Hepatocyte (in vitro differentiated cells): ENCODE data around the gene MYL2. TPM values are rescaled to one million over a fixed set of nuclear protein-coding genes. Genes with fewer than 3 reads are reported as not detected.

Source experiments
- DNase-seq: peaks from one replicate; pipeline ENCODE4 v3.0.0-alpha.2; 2016; ENCODE audit warnings: low spot score
- H2AFZ ChIP-seq: fragments of 200-600 bp; sonication (generic); 2 replicates; pipeline ENCODE4 v1.6.0; 2016; ENCODE audit warnings: antibody characterized with exemption, mild to moderate bottlenecking
- H3K27ac ChIP-seq: fragments of 200-600 bp; sonication (generic); 2 replicates; pipeline ENCODE4 v1.5.1; 2016; ENCODE audit warnings: mild to moderate bottlenecking
- H3K27me3 ChIP-seq: fragments of 200-600 bp; sonication (generic); 2 replicates; pipeline ENCODE4 v1.6.1; 2016
- H3K36me3 ChIP-seq: fragments of 200-600 bp; sonication (generic); replicated peaks from 2 replicates; pipeline ENCODE4 v1.5.1; 2016; ENCODE audit warnings: low read depth; ENCODE audit not compliant: insufficient read depth
- H3K4me1 ChIP-seq: fragments of 200-600 bp; sonication (generic); 2 replicates; pipeline ENCODE4 v1.5.1; 2016; ENCODE audit warnings: mild to moderate bottlenecking, moderate library complexity; ENCODE audit not compliant: insufficient read depth
- H3K4me2 ChIP-seq: fragments of 200-600 bp; sonication (generic); 2 replicates; pipeline ENCODE4 v1.6.0; 2016
- H3K4me3 ChIP-seq: fragments of 200-600 bp; sonication (generic); 2 replicates; pipeline ENCODE4 v1.5.1; 2016; ENCODE audit warnings: mild to moderate bottlenecking
- H3K79me2 ChIP-seq: fragments of 200-600 bp; sonication (generic); 2 replicates; pipeline ENCODE4 v1.6.0; 2017; ENCODE audit warnings: mild to moderate bottlenecking
- H3K9me2 ChIP-seq: fragments of 200-600 bp; sonication (generic); replicated peaks from 2 replicates; pipeline ENCODE4 v1.6.0; 2017; ENCODE audit warnings: mild to moderate bottlenecking; ENCODE audit not compliant: insufficient read depth
- H3K9me3 ChIP-seq: fragments of 200-600 bp; sonication (generic); 2 replicates; pipeline ENCODE4 v1.5.1; 2016; ENCODE audit warnings: low read depth, mild to moderate bottlenecking
- H4K20me1 ChIP-seq: fragments of 200-600 bp; sonication (generic); 2 replicates; pipeline ENCODE4 v1.6.0; 2016; ENCODE audit warnings: mild to moderate bottlenecking; ENCODE audit not compliant: insufficient read depth, poor library complexity, severe bottlenecking
- EZH2 ChIP-seq: fragments of 200-600 bp; sonication (generic); IDR thresholded peaks from 2 replicates; pipeline ENCODE4 v1.6.1; 2016; ENCODE audit warnings: antibody characterized with exemption, mild to moderate bottlenecking, borderline replicate concordance
- EZH2phosphoT487 ChIP-seq: fragments of 200-600 bp; sonication (generic); IDR thresholded peaks from one replicate; pipeline ENCODE4 v1.6.1; 2018; ENCODE audit warnings: antibody characterized with exemption, mild to moderate bottlenecking, low read depth, moderate library complexity; ENCODE audit not compliant: unreplicated experiment, severe bottlenecking
- WGBS: methylation state at CpG from one replicate; pipeline ENCODE4 v1.1.6; 2016; ENCODE audit warnings: low lambda C conversion rate; ENCODE audit errors: missing lambda C conversion rate; 5-methylcytosine and 5-hydroxymethylcytosine counted together
- polyA plus RNA-seq: library from polyadenylated mRNA; unstranded; fragments of >200 nt; fragmentation: Nextera tagmentation; extraction: Ambion mirVana; gene quantifications from 2 replicates; pipeline ENCODE4 v1.2.1, GENCODE V29; 2016
- total RNA-seq: library from RNA; depleted of rRNA; stranded (reverse); fragments of >200 nt; gene quantifications from 2 replicates; pipeline ENCODE4 v1.2.3, GENCODE V29; 2014
- TF ChIP-seq, protein P1 (sequence below): fragments of 200-600 bp; sonication (generic); IDR thresholded peaks from 2 replicates; pipeline ENCODE4 v1.5.1; 2016; ENCODE audit warnings: antibody characterized with exemption, mild to moderate bottlenecking; ENCODE audit not compliant: poor library complexity

MYL2 gene
- total and polyA plus RNA-seq, 2 experiments from 2014 or later = not detected

DNA sequence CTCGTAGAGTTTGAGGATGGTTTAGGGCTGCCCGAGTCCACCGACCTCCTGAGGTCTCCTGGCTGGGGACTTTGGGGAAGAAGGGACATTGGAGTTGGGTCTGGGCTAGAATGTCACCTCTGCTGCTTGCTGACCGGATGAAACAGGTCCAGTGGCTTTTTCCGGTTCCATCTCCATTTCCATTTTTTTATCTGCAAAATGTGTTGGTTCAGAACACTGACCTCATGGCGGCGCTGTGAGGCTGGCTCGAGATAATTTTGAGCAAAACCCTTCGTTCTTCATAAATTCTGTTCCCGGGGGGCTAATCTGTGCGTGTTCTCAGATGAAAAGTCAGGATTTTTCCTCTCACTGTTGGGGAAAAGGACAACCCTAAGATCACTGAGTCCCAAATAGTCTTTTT is 11.7 kb upstream of the MYL2 start:
- H4K20me1 ChIP-seq = no peaks in the 10 kb centered on the region
- no peaks in the 10 kb centered on the region for H3K9me2 ChIP-seq
- no peaks in the 10 kb centered on the region for H3K4me1 ChIP-seq
- H3K27ac ChIP-seq = no peak overlapping the region
- H3K79me2 ChIP-seq = no peaks in the 10 kb centered on the region
- H3K9me3 ChIP-seq = no peaks in the 10 kb centered on the region
- H3K4me3 ChIP-seq = no peak overlapping the region
- H3K4me2 ChIP-seq = no peak overlapping the region
- peaks cover 7% of the 10 kb centered on the region for H3K27me3 ChIP-seq
- no peak overlapping the region for H2AFZ ChIP-seq
- H3K36me3 ChIP-seq = no peaks in the 10 kb centered on the region
- 60% methylated on average over 11 of the region's 11 CpGs for WGBS
- TF ChIP-seq, protein P1, sequence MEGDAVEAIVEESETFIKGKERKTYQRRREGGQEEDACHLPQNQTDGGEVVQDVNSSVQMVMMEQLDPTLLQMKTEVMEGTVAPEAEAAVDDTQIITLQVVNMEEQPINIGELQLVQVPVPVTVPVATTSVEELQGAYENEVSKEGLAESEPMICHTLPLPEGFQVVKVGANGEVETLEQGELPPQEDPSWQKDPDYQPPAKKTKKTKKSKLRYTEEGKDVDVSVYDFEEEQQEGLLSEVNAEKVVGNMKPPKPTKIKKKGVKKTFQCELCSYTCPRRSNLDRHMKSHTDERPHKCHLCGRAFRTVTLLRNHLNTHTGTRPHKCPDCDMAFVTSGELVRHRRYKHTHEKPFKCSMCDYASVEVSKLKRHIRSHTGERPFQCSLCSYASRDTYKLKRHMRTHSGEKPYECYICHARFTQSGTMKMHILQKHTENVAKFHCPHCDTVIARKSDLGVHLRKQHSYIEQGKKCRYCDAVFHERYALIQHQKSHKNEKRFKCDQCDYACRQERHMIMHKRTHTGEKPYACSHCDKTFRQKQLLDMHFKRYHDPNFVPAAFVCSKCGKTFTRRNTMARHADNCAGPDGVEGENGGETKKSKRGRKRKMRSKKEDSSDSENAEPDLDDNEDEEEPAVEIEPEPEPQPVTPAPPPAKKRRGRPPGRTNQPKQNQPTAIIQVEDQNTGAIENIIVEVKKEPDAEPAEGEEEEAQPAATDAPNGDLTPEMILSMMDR = peak; percentile 16
- no peak for TF ChIP-seq EZH2phosphoT487
- no peak for DNase-seq

DNA sequence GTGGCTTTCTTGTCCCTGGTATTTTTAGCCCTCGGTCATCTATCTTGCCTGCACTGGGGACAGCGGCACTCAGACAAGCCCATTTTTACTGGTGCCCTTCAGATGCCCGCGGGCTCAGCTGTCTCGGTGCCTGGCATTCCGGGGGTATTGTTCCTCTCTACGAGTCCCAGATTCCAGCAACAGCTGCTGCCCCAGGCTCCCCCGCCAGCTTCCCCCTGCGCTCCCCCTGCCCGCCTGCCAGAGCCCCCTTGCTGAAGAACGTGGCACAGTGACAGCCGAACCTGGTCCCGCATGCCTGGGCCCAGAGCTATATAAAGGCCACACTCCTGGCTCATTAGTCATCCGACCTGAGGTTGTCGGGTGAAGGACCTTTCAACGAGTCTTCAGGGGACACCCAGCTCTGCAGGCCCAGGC is 10.9 kb upstream of the MYL2 start:
- Histone ChIP-seq H3K4me3 (no peak overlapping the region), H3K79me2 (no peaks in the 10 kb centered on the region), H3K36me3 (no peaks in the 10 kb centered on the region), H3K27me3 (peaks cover 7% of the 10 kb centered on the region), H3K9me3 (no peaks in the 10 kb centered on the region), H3K9me2 (no peaks in the 10 kb centered on the region), H3K27ac (no peak overlapping the region), H2AFZ (no peak overlapping the region), H3K4me2 (no peak overlapping the region), H3K4me1 (no peaks in the 10 kb centered on the region), H4K20me1 (no peaks in the 10 kb centered on the region)
- no peak for DNase-seq
- WGBS = 80% methylated on average over 14 of the region's 16 CpGs
- TF ChIP-seq EZH2 (no peak), EZH2phosphoT487 (no peak)
- TF ChIP-seq, protein P1 = no peak

DNA sequence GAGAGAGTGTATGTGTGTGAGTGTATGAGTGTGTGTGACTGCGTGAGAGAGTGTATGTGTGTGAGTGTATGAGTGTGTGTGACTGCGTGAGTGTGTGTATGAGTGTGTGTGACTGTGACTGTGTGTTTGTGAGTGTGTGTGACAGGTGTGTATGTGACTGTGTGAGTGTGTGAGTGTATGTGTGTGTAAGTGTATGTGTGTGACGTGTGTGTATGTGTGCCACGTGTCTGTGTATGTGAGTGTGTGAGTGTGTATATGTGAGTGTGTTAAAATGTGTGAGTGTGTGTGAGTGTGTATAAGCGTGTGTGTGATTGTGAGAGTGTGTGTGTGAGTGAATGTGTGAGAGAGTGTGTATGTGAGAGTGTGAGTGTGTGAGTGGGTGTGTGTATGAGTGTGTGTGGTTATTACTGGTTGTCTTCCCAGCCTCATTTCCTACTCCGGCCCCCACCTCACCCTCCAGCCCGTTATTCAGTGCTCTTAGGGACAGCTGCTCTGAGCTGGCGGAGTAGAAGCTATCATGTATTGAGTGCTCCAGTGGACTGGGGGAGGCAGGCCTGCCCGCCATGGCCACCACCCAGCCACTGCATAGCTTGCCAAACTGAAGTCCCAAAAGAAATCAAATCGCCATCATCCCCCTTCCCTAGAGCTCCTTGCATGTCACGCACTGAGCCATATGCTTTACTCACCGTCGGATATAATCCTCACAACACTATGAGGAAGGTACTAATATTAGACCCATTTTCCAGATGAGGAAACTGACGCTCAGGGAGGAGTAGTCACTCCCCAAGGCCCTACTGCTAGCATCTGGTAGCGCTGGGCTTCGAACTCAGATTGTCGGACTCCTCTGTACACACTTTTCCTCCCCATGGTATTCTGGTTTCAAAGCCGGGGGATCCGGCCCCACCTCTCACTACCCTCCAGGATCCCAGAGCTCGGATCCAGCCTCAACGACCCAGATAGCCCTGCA is 10.3 kb upstream of the MYL2 start:
- TF ChIP-seq EZH2 (no peak), EZH2phosphoT487 (no peak)
- TF ChIP-seq, protein P1 = no peak
- no peak overlapping the region for H3K4me3 ChIP-seq
- H3K4me1 ChIP-seq = no peaks in the 10 kb centered on the region
- no peak overlapping the region for H3K27ac ChIP-seq
- no peaks in the 10 kb centered on the region for H3K9me3 ChIP-seq
- H2AFZ ChIP-seq = no peak overlapping the region
- H3K79me2 ChIP-seq = no peaks in the 10 kb centered on the region
- no peaks in the 10 kb centered on the region for H3K36me3 ChIP-seq
- H3K9me2 ChIP-seq = no peaks in the 10 kb centered on the region
- no peaks in the 10 kb centered on the region for H3K27me3 ChIP-seq
- DNase-seq = no peak
- H4K20me1 ChIP-seq = no peaks in the 10 kb centered on the region
- 93% methylated on average over 21 of the region's 21 CpGs for WGBS
- no peak overlapping the region for H3K4me2 ChIP-seq
